GM21528 (cell line): ENCODE measurements around the gene ARHGEF16.

Experiments used
- ATAC-seq: cut with Tn5 transposase; IDR thresholded peaks from one replicate; pipeline ENCODE4 v1.9.1; 2021; ENCODE audit warnings: mild to moderate bottlenecking, moderate library complexity; ENCODE audit not compliant: unreplicated experiment, low FRiP score

Gene ARHGEF16

DNA sequence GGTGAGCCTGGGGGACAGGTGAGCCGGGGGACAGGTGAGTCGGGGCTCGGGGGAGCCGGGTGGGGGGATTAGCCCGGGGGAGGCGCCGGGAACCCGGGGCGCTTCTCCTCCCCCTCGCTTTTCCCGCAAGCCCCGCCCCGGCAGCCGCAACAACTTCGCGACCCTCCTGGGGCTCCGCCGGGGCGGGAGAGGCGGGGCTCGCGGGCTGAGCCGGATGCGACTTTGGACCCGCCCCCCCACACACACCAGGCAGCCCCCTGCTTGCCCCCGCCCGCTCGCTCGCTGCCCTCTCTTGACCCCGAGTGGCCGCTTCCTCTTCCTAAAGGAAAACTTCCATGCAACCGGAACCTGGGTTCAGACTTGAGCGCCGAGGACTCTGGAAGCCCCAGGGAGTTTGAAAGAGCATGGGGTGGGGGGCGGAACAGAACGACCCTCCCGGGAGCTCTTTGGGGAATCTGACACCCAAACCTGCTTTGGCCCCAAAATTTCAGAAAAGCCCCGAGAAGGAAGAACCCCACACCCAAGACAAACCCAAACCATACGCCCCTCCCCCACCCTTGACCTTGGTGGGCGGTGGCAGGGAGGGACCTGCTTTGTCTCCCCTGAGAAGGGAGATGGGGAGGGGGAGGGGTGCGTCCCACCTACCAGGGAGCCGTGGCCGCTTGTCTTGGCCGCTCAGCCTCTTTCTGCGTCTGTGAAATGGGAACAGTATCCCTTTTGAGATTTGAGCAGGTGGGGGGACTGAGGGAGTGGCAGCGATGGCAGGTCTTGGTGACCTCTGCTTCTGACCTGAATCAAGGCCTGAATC lies 550 bp downstream of the ARHGEF16 start:
- ATAC-seq: no peak

- ATAC-seq: no peak
Observed at GRCh38 chr1:3455670-3456448, 1.4 kb downstream of the ARHGEF16 start.

- ATAC-seq: no peak
Observed at GRCh38 chr1:3456449-3456963, 2.0 kb downstream of the ARHGEF16 start.

DNA sequence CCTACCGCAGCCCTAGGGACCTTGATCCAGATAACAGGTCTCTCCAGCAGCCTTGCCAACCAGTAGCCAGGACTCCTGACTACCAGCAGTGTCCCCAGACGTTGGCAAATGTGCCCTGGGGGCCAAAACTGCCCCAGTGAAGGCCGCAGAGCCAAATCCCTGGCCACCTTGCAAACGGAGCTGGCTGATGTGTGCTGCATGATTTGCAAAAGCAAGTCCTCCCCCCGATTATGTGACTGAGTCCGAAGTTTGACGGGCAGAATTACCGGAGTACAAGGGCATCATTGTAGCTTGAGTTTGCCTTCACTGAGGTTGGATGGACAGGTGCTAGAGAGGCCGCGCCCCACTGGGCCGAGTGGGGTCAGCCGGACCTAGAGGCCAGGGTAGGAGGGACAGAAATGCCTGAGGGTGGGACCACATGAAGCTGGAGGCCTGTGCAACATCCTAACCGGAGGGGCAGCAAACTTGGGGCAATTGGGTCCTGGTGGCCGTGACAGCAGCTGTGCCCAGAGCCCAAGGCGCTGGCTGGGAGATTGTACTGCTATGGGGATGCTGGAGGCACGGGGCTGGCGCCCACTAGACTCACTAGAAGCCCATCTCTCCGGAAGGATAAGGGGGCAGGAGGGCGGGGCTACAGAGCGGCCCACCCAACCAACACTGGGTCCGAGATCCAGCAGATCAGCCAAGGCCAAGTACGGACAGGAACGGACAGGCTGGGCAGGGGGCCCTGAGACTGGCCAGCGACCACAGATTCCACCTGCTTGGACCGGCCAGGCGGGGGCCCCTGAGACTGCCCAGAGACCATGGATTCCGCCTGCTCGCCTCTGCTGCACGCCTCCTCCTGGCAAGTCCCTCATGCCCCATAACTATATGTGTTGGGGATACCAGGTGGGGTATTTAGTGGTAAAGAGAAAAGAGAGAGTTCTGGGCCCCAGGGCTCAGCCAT lies 2.8 kb downstream of the ARHGEF16 start:
- no peak for ATAC-seq

DNA sequence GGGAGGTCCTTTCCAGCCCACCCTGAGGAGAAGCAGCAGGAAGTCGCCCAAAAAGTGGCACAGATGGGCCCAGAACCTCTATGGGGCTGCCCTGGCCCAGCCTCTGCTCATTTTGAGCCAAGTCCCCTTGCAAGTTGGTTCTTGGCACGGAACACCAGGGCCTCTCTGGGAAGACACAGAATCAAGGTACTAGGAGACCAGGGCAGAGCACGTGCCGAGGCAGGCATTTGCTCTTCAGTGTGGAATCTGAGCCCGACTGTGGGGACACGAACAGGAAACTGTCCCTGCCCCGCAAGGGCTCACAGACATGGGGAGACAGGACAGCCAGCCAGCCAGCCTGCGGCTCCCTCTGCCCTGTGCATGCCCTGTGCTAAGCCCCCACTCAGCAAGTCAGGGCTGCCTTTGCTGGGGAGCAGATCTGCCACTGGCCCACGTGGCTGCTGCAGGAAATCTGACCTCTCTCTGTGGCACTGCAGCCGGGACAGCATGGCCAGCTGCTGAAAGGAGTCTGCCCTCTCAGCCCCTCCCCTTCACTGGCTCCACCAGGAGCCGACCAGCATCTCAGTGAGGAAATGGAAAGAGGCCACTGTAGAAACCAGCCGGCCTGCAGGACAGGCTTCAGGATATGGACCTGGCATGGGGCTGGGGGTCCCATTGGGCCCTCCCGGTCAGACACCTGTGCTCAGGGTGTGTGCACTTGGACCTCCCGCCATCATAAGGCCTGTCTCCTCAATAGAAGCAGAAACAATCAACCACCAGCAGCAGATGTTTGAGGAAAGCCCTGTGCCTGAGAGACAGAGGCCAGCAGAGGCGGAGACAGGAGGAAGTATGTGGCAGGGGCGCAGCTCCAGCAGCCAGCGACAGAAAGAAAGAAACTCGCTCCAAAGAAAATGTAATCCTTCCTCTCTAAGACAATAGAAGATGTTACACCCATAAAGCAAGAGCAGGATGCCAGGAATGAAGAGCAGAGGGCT lies 3.7 kb downstream of the ARHGEF16 start:
- ATAC-seq: no peak

- no peak for ATAC-seq
Observed at GRCh38 chr1:3459051-3459908, 4.8 kb downstream of the ARHGEF16 start.

DNA sequence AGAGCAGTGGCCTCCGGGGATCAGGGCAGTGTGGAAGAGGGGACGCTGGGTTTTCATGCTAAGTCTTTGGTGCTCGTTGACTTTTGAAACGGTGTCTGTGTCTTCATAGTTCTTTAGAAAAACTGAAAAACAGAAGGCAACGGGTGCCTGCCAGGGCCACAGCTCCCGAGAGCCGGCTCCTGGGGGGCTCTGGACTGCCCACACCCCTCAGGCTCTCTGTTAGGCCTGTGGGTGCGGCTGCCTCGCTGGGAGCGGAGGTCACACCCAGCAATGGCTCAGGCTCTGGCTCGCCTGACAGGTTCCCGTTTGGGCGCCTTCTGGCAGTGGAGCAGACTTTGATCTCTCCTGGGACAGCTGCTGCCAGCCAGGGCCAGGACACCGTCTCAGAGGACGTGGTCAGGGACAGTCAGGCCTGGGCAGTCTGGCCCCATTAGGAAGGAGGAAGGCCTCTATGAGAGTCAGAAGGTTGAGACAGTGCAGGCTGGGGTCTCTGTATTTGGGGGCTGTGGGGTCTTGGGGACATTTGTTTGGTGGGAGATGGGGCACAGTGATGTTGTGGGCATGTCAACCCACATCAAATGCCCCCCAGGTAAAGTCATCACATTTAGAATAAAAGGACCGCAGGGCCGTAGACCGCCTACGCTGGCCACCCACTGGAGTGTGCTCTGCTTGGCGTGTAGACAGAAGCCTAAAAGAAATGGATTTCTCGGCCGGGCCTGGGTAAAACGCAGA lies 5.6 kb downstream of the ARHGEF16 start:
- ATAC-seq: no peak

GRCh38 chr1:3460672-3461131 lies 6.2 kb downstream of the ARHGEF16 start:
- no peak for ATAC-seq

- no peak for ATAC-seq
Observed at GRCh38 chr1:3461238-3461933, 6.9 kb downstream of the ARHGEF16 start.

- no peak for ATAC-seq
Observed at GRCh38 chr1:3461934-3462275, 7.4 kb downstream of the ARHGEF16 start.

- ATAC-seq: no peak
Observed at GRCh38 chr1:3462356-3463012, 8.0 kb downstream of the ARHGEF16 start.

DNA sequence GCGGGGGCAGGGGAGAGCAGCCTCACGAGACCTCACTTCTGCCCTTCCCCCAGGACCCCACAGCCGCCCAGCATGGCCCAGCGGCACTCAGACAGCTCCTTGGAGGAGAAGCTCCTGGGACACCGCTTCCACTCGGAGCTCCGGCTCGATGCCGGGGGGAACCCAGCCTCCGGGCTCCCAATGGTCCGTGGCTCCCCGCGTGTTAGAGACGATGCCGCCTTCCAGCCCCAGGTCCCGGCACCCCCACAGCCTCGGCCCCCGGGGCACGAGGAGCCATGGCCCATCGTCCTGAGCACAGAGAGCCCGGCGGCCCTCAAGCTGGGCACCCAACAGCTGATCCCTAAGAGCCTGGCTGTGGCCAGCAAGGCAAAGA lies 8.5 kb downstream of the ARHGEF16 start:
- ATAC-seq: no peak

- ATAC-seq: no peak
Observed at GRCh38 chr1:3463408-3463863, 9.0 kb downstream of the ARHGEF16 start.

DNA sequence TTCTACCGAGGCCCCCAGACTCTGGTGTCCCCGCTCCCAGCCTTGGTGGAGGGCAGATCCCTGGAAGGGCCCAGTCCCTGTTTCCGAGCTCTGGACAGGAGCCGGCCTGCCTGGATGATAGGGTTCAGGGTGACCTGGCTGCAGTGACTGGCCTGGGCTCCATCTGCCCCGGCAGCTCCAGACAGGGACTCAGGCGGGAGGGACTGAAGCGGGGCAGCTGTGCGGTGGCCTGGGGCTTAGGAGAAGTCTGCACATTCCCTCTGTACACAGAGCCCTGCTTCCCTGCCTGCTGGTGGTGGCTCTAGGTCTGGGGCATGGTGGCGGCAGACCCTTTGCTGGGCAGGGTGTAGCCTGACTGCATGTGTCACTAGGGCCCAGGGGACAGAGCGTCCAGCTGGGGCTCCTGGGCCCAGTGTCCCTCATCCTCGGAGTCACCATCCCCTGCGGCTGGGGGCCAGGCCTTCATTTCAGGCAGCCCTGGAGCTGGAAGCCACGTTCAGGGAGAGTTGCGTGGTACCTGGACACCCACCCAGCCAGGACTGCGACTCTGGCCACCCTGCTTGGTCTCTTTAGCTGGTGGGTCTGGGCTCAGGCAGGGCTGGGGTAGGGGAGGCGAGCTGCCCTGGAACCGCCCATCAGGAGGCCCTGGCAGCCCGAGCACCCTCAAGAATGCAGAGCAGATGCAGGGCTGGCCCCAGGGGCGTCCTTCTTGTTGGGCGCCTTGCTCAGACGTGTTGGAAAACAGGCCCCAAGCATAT lies 9.6 kb downstream of the ARHGEF16 start:
- ATAC-seq: no peak

DNA sequence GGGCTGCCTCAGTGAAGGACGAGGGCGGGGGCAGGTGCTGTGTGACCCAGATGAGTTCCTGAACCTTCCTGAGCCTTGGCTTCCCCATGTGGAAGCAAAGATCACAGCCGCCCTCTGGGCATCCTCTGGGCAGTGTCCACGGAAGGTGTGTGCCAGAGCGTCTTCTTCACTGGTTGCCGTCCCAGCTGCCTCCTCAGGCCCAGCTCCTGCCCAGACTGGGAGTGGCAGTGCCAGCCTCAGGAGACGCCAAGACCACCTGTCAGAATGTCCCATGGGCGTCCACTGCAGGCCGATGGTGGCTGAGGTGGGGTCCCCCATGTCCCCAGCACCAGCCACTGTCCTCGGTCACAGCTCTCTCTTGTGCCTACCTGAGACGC lies 10.2 kb downstream of the ARHGEF16 start:
- ATAC-seq: no peak
